ENCODE data around the gene C14orf180. TPM values are rescaled to one million over a fixed set of nuclear protein-coding genes. Genes with fewer than 3 reads are reported as not detected.

Gene C14orf180
- total RNA-seq, 1 donor from 2014 or later: not detected

DNA sequence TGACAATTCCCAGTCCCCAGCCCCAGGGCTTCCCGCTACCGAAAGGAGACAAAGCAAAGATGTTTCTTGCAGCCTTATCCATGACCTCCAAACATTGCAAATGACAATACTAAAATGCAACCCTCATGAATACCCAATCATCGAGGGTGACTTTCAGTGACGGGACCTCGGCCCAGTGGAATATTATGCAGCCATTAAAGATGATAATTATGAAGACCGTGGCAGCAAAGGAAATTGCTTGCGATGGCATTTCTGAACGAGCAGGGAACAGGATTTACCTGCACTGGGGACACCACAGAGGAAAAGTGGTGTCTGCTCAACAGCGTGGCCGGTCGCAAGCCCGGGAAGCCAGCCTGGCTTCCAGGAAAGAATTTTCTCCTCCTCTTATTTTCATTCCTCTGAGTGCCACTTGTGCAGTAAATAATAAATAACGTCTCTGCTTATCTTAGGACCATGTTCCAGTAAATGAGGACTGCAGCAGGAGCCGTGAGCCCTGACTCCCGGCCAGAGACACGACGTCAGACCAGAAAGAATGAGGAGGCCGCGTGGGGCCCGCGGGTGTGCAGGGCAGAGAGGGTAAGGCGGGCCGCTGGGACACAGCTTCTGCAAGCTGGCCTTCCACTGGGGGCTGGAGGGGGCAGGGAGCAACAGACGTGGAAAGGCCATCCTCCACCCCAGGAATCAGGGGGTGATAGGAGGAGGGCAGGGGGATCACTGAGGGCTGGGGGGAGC is 6.6 kb downstream of the C14orf180 start:
- H4K20me1 ChIP-seq (ENCODE audit: low read depth): no peaks in the 10 kb centered on the region
- H3K27ac ChIP-seq: no peak overlapping the region
- H3K79me2 ChIP-seq (ENCODE audit: low read depth): no peaks in the 10 kb centered on the region
- no peak overlapping the region for H3K4me2 ChIP-seq
- H3K27me3 ChIP-seq: no peaks in the 10 kb centered on the region
- Mint-ChIP-seq H3K36me3 (no peaks in the 10 kb centered on the region), H3K9me3 (no peaks in the 10 kb centered on the region), H3K27ac (no peak overlapping the region), H3K27me3 (ENCODE audit: insufficient read depth, low read depth) (peaks cover 9% of the 10 kb centered on the region), H3K4me1 (peaks cover 13% of the 10 kb centered on the region), H3K4me3 (no peak overlapping the region)
- H2AFZ ChIP-seq (replicated peaks): no peak overlapping the region
- no peak for DNase-seq (ENCODE audit: low spot score)
- TF ChIP-seq, protein P1, sequence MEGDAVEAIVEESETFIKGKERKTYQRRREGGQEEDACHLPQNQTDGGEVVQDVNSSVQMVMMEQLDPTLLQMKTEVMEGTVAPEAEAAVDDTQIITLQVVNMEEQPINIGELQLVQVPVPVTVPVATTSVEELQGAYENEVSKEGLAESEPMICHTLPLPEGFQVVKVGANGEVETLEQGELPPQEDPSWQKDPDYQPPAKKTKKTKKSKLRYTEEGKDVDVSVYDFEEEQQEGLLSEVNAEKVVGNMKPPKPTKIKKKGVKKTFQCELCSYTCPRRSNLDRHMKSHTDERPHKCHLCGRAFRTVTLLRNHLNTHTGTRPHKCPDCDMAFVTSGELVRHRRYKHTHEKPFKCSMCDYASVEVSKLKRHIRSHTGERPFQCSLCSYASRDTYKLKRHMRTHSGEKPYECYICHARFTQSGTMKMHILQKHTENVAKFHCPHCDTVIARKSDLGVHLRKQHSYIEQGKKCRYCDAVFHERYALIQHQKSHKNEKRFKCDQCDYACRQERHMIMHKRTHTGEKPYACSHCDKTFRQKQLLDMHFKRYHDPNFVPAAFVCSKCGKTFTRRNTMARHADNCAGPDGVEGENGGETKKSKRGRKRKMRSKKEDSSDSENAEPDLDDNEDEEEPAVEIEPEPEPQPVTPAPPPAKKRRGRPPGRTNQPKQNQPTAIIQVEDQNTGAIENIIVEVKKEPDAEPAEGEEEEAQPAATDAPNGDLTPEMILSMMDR (IDR thresholded peaks at IDR 0.05): no peak
- TF ChIP-seq EZH2phosphoT487 (IDR thresholded peaks at IDR 0.05) (no peak), EZH2 (IDR thresholded peaks at IDR 0.05) (no peak)
- no peaks in the 10 kb centered on the region for H3K36me3 ChIP-seq
- no peaks in the 10 kb centered on the region for H3K9me3 ChIP-seq (ENCODE audit: low read depth)
- H3K4me1 ChIP-seq: no peaks in the 10 kb centered on the region
- no peaks in the 10 kb centered on the region for H3F3A ChIP-seq (ENCODE audit: low read depth)
- no peak overlapping the region for H3K9ac ChIP-seq
- H3K4me3 ChIP-seq: no peak overlapping the region

DNA sequence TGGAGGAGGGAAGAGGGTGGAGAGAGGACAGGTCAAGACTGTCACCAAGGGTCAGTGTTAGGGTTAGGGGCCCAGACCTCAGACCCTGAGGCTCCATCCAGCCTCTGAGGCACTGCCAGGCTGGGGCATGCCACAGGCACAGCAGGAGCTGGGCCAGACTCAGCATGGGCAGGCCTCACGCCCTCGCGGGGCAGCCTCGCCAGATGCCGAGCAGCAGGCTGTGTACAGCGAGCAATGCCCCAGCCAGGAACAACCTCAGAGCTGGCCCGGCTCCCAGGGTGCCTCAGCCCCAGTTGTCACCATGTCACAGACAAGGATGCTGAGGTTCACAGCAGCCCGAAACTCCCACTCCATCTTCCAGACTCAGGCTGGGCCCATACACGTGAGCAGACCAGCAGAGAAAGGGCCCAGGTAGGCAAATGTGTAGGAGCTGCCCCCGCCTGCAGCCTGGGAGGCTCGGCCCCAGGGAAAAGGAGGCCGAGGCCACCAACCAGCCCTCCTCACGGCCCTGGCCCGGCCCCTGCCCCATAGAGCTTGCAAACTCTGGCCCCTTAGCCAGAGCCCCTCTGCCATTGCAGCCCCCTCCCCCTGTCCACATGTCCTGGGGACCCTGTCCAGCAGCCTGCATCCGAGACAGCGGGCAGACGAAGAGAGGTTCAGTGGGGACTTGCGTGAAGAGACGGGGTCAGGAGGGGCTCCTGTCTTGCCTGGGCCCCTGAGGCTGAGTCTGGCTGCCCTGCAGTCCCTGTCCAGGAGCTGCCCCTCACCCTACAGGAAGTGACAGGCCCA is 7.5 kb downstream of the C14orf180 start:
- Histone ChIP-seq H3K4me3 (no peak overlapping the region), H3K27ac (no peak overlapping the region), H3F3A (ENCODE audit: low read depth) (no peaks in the 10 kb centered on the region), H3K4me1 (no peaks in the 10 kb centered on the region), H3K9ac (no peak overlapping the region), H4K20me1 (ENCODE audit: low read depth) (no peaks in the 10 kb centered on the region), H3K27me3 (no peaks in the 10 kb centered on the region), H3K4me2 (no peak overlapping the region), H3K79me2 (ENCODE audit: low read depth) (no peaks in the 10 kb centered on the region), H3K36me3 (no peaks in the 10 kb centered on the region), H3K9me3 (ENCODE audit: low read depth) (no peaks in the 10 kb centered on the region), H2AFZ (replicated peaks) (no peak overlapping the region)
- Mint-ChIP-seq H3K4me1 (peaks cover 13% of the 10 kb centered on the region), H3K27ac (no peak overlapping the region), H3K9me3 (no peaks in the 10 kb centered on the region), H3K36me3 (no peaks in the 10 kb centered on the region), H3K4me3 (no peak overlapping the region), H3K27me3 (ENCODE audit: insufficient read depth, low read depth) (peaks cover 8% of the 10 kb centered on the region)
- no peak for TF ChIP-seq EZH2phosphoT487 (IDR thresholded peaks at IDR 0.05)
- no peak for TF ChIP-seq EZH2 (IDR thresholded peaks at IDR 0.05)
- TF ChIP-seq, protein P1 (IDR thresholded peaks at IDR 0.05): no peak
- no peak for DNase-seq (ENCODE audit: low spot score)

DNA sequence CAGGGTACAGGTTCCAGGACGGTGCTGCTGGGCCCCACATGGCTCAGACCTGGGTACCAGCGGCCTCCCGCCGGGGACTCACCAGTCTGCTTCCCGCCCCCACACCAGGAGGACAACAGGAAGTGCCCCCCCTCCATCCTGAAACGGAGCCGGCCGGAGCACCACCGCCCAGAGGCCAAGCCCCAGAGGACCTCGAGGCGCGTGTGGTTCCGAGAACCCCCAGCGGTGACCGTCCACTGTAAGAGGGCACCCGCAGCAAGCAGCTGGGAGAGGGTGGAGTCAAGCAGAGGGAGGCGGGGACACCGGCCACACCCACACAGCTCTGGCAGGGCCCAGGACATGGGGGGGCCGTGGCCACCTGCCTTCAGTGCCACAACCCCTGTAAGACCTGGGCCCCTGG is 8.1 kb downstream of the C14orf180 start:
- H3K9me3 ChIP-seq (ENCODE audit: low read depth): no peaks in the 10 kb centered on the region
- no peak overlapping the region for H3K4me3 ChIP-seq
- H3K4me2 ChIP-seq: no peak overlapping the region
- H3K9ac ChIP-seq: no peak overlapping the region
- Mint-ChIP-seq H3K27ac (no peak overlapping the region), H3K4me1 (peaks cover 18% of the 10 kb centered on the region), H3K9me3 (no peaks in the 10 kb centered on the region), H3K27me3 (ENCODE audit: insufficient read depth, low read depth) (peaks cover 14% of the 10 kb centered on the region), H3K4me3 (no peak overlapping the region), H3K36me3 (no peaks in the 10 kb centered on the region)
- H3K79me2 ChIP-seq (ENCODE audit: low read depth): no peaks in the 10 kb centered on the region
- no peaks in the 10 kb centered on the region for H3F3A ChIP-seq (ENCODE audit: low read depth)
- no peaks in the 10 kb centered on the region for H4K20me1 ChIP-seq (ENCODE audit: low read depth)
- H3K27me3 ChIP-seq: no peaks in the 10 kb centered on the region
- no peaks in the 10 kb centered on the region for H3K4me1 ChIP-seq
- DNase-seq (ENCODE audit: low spot score): no peak
- TF ChIP-seq EZH2 (IDR thresholded peaks at IDR 0.05) (no peak), EZH2phosphoT487 (IDR thresholded peaks at IDR 0.05) (no peak)
- TF ChIP-seq, protein P1 (IDR thresholded peaks at IDR 0.05): no peak
- H3K36me3 ChIP-seq: no peaks in the 10 kb centered on the region
- no peak overlapping the region for H2AFZ ChIP-seq (replicated peaks)
- H3K27ac ChIP-seq: no peak overlapping the region

Measured in neural progenitor cell (in vitro differentiated cells).